ENCODE data around the gene URI1.
"Not testable (repeated sequence)": the region's sequence is repeated elsewhere in the genome, so short reads cannot be mapped to it uniquely, and the experiment has no call there.

The URI1 gene

DNA sequence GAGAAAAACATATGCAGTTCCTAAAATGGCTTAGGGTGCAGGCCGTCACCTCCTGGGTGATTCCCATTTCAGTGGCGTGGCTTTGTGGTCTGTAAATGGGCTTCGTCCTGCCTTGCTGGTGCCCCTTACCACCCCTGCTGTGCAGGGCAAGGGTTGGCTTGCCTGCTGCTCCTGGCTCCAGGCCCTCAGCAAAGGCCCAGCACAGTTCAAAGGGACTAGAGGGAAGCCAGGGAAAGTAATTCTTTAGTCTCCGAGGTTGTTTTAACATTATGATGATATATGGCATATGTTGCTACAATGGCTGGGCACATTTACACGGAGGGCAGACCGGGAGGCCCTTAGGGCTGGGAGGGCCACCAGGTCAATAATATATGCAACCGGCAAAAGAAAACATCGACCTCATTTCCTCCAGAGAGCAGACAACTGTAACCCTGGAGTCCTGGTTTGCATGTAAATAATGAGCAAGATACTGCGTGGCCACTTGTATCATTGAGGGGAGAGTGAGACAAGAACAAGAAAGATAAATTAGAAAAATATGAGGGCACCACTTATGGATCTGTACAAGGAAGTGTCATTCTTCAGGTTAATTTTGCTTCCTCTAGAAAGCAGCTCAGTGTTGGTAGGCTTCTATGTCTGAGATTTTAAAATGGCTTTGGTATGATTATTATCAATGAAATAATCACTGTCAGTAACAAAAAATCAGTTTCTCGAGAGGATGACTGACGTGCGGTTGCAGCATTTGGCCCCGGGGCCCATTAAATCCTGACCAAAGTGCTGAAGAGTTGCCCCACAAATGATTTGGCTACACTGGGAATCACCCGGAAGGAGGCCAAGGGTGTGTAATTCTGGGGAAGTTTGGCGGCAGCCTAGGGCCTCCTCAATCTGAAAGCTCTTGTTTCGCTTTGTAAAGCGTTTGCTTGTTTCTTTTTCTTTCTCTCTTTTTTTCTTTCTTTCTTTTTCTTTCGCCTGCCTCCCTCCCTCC is 32.8 kb upstream of the URI1 start:
- DNase-seq: no peak
- no peak overlapping the region for H3K4me3 ChIP-seq (ENCODE audit: low read depth, low read length)
- no peaks in the 10 kb centered on the region for H3K36me3 ChIP-seq
- H3K4me1 ChIP-seq: no peaks in the 10 kb centered on the region
- H3K27me3 ChIP-seq: no peaks in the 10 kb centered on the region
- TF ChIP-seq, protein P1, sequence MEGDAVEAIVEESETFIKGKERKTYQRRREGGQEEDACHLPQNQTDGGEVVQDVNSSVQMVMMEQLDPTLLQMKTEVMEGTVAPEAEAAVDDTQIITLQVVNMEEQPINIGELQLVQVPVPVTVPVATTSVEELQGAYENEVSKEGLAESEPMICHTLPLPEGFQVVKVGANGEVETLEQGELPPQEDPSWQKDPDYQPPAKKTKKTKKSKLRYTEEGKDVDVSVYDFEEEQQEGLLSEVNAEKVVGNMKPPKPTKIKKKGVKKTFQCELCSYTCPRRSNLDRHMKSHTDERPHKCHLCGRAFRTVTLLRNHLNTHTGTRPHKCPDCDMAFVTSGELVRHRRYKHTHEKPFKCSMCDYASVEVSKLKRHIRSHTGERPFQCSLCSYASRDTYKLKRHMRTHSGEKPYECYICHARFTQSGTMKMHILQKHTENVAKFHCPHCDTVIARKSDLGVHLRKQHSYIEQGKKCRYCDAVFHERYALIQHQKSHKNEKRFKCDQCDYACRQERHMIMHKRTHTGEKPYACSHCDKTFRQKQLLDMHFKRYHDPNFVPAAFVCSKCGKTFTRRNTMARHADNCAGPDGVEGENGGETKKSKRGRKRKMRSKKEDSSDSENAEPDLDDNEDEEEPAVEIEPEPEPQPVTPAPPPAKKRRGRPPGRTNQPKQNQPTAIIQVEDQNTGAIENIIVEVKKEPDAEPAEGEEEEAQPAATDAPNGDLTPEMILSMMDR (IDR thresholded peaks at IDR 0.05; ENCODE audit: low read depth, low read length): no peak
- no peaks in the 10 kb centered on the region for H3K9me3 ChIP-seq

DNA sequence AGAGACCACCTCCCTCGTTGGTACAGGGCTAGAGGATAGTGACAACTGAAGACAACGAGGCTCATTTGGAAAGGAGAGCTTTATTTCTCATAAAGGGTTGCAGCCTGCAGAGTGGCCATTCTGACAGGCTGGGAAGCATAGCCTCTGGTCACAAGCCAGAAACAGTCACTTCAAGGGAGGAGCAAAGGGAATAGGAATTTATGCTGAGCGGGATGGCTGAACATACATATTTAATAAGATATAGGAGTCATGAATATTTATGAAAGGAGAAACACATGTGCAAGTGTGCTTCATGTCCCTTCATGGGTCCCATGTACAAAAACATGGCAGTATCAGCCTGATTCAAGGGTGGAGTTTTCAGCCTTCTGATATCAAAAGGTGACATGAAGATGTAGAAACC is 27.1 kb upstream of the URI1 start:
- H3K4me3 ChIP-seq (ENCODE audit: low read depth, low read length): no peak overlapping the region

DNA sequence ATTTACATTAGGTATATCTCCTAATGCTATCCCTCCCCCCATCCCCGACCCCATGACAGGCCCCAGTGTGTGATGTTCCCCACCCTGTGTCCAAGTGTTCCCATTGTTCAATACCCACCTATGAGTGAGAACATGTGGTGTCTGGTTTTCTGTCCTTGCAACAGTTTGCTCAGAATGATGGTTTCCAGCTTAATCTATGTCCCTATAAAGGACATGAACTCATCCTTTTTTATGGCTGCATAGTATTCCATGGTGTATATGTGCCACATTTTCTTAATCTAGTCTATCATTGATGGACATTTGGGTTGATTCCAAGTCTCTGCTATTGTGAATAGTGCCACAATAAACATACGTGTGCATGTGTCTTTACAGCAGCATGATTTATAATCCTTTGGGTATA is 26.2 kb upstream of the URI1 start:
- DNase-seq; H3K4me3 ChIP-seq (ENCODE audit: low read depth, low read length); H3K4me1 ChIP-seq; H3K27me3 ChIP-seq; H3K36me3 ChIP-seq; H3K9me3 ChIP-seq: not testable (repeated sequence)

More for the DNA sequence above, 27.1 kb upstream of the URI1 start:
- Histone ChIP-seq H3K36me3 (no peaks in the 10 kb centered on the region), H3K4me1 (no peaks in the 10 kb centered on the region), H3K9me3 (no peaks in the 10 kb centered on the region), H3K27me3 (no peaks in the 10 kb centered on the region)
- no peak for DNase-seq
- TF ChIP-seq, protein P1 (IDR thresholded peaks at IDR 0.05; ENCODE audit: low read depth, low read length): no peak

DNA sequence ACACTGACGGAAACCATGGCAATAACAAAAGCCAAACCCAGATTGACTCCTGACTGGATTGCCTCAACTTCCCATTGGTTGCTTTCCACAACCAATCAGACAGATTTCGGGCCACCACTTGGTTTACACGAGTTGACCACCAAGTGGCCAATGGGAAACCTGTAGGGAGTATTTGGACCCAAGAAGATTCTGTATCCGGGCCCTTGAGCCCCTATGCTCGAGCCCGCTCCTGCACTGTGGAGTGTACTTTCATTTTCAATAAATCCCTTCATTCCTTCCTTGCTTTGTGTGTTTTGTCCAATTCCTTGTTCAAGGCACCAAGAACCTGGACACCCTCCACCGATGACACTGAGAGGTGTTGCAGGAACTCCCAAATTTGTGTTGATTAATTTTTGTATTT is 24.1 kb upstream of the URI1 start:
- Histone ChIP-seq H3K27me3 (no peaks in the 10 kb centered on the region), H3K9me3 (no peaks in the 10 kb centered on the region), H3K4me1 (no peaks in the 10 kb centered on the region), H3K4me3 (ENCODE audit: low read depth, low read length) (no peak overlapping the region), H3K36me3 (no peaks in the 10 kb centered on the region)
- TF ChIP-seq, protein P1 (IDR thresholded peaks at IDR 0.05; ENCODE audit: low read depth, low read length): no peak
- DNase-seq: no peak

DNA sequence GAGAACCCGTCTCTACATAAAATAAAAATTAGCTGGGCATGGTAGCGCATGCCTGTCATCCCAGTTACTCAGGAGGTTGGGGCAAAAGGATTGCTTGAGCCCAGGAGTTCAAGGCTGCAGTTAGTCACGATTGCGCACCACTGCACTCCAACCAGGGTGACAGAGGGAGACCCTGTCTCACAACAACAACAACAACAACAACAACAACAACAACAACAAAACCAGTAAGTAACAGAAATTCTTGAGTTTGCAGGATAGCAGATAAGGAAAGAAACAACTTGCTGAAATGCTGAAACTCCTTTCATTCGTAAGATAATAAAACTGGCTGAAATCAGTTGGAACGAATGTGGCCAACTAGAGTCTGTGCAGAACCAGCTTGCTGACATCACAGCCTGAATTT is 23.1 kb upstream of the URI1 start:
- no peak for DNase-seq
- Histone ChIP-seq H3K36me3 (no peaks in the 10 kb centered on the region), H3K4me1 (no peaks in the 10 kb centered on the region), H3K9me3 (no peaks in the 10 kb centered on the region), H3K4me3 (ENCODE audit: low read depth, low read length) (no peak overlapping the region), H3K27me3 (no peaks in the 10 kb centered on the region)
- TF ChIP-seq, protein P1 (IDR thresholded peaks at IDR 0.05; ENCODE audit: low read depth, low read length): no peak

DNA sequence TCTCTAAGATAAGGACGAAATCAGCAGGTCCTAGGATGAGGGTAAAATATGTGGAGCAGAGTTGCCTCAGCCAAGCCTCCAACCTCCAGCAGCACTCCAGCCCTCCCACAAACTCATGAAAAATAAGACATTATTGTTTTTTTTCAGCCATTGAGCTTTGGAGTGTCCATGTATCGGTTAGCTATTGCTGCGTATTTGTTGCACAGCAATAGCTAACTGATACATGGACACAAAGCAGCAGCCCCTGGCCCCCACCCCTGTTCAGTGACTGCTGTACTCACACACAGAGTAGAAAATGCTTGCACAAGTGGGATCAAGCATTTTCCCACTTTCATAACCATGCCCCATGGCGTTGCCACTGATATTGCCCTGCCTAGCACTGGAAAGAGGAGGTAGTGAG is 19.1 kb upstream of the URI1 start:
- no peaks in the 10 kb centered on the region for H3K9me3 ChIP-seq
- TF ChIP-seq, protein P1 (IDR thresholded peaks at IDR 0.05; ENCODE audit: low read depth, low read length): no peak
- no peaks in the 10 kb centered on the region for H3K27me3 ChIP-seq
- no peaks in the 10 kb centered on the region for H3K4me1 ChIP-seq
- DNase-seq: no peak
- H3K36me3 ChIP-seq: no peaks in the 10 kb centered on the region
- no peak overlapping the region for H3K4me3 ChIP-seq (ENCODE audit: low read depth, low read length)
